Frontal cortex (tissue), 4 donors: ENCODE measurements around the gene NOTCH4. TPM values are rescaled to one million over a fixed set of nuclear protein-coding genes. Genes with fewer than 3 reads are reported as not detected.
A peak's percentile ranks its signal among the peaks of the same experiment; 100 is the strongest.
"Not testable (repeated sequence)": the region's sequence is repeated elsewhere in the genome, so short reads cannot be mapped to it uniquely, and the experiment has no call there.

Experiments used
- DNase-seq, 2 donors: peaks; one replicate each; pipeline ENCODE4 v3.0.0; 2012; ENCODE audit warnings: low spot score in 2 of 2
- FAIRE-seq: peaks from 2 replicates; lab custom pipeline; 2012; peaks lifted over from hg19 to GRCh38; lab: Jason Lieb, UNC
- total RNA-seq: library from RNA; depleted of rRNA; stranded (reverse); fragments of >200 nt; gene quantifications from one replicate; pipeline ENCODE4 v1.2.3, GENCODE V29; 2014
- donor health status: control.
- donor health status: control.
- donor health status: control.

NOTCH4 gene
- total RNA-seq = 5.3 TPM

- FAIRE-seq (no peak), DNase-seq (no peak)
Observed at GRCh38 chr6:32223258-32224235, at the start of gene NOTCH4. Gene NOTCH4, minus strand, starts transcription at chr6:32224067. Its CDS starts 139 bp downstream, at chr6:32223928.

- FAIRE-seq = no peak
- no peak for DNase-seq
Observed at GRCh38 chr6:32271429-32271828, 47.6 kb upstream of the NOTCH4 start.

GRCh38 chr6:32268459-32268858, 44.6 kb upstream of the NOTCH4 start:
- not testable (repeated sequence) for DNase-seq, FAIRE-seq

- FAIRE-seq = no peak
Observed at GRCh38 chr6:32267035-32267434, 43.2 kb upstream of the NOTCH4 start.

GRCh38 chr6:32257262-32257661, 33.4 kb upstream of the NOTCH4 start:
- FAIRE-seq, DNase-seq: not testable (repeated sequence)

More at GRCh38 chr6:32267035-32267434, 43.2 kb upstream of the NOTCH4 start:
- no peak for DNase-seq

GRCh38 chr6:32255199-32256153, 31.6 kb upstream of the NOTCH4 start:
- DNase-seq = peak in 1 of 2 donors; percentile 72
- no peak for FAIRE-seq

- FAIRE-seq = no peak
- no peak for DNase-seq
Observed at GRCh38 chr6:32254761-32255198, 30.9 kb upstream of the NOTCH4 start.

GRCh38 chr6:32252331-32253009, 28.6 kb upstream of the NOTCH4 start:
- DNase-seq (no peak), FAIRE-seq (no peak)

GRCh38 chr6:32249262-32249661, 25.4 kb upstream of the NOTCH4 start:
- DNase-seq (no peak), FAIRE-seq (no peak)

- no peak for DNase-seq
- FAIRE-seq = no peak
Observed at GRCh38 chr6:32247401-32247800, 23.5 kb upstream of the NOTCH4 start.

GRCh38 chr6:32244946-32245398, 21.1 kb upstream of the NOTCH4 start:
- FAIRE-seq (no peak), DNase-seq (peak; percentile 62 to 87)

GRCh38 chr6:32244270-32244669, 20.4 kb upstream of the NOTCH4 start:
- no peak for DNase-seq
- no peak for FAIRE-seq

- DNase-seq, FAIRE-seq: not testable (repeated sequence)
Observed at GRCh38 chr6:32242318-32242813, 18.5 kb upstream of the NOTCH4 start.

GRCh38 chr6:32240686-32241085, 16.8 kb upstream of the NOTCH4 start:
- no peak for DNase-seq
- FAIRE-seq = no peak

- no peak for FAIRE-seq
Observed at GRCh38 chr6:32239462-32239861, 15.6 kb upstream of the NOTCH4 start.

GRCh38 chr6:32234934-32235333, 11.1 kb upstream of the NOTCH4 start:
- no peak for FAIRE-seq
- DNase-seq = no peak

More at GRCh38 chr6:32239462-32239861, 15.6 kb upstream of the NOTCH4 start:
- no peak for DNase-seq

GRCh38 chr6:32226434-32226833, 2.6 kb upstream of the NOTCH4 start:
- no peak for FAIRE-seq
- DNase-seq = no peak

- FAIRE-seq = no peak
- DNase-seq = no peak
Observed at GRCh38 chr6:32224696-32225095, 829 bp upstream of the NOTCH4 start.
